Mesendoderm (in vitro differentiated cells): ENCODE data around the gene ZDHHC11B.
"Not testable (repeated sequence)": the region's sequence is repeated elsewhere in the genome, so short reads cannot be mapped to it uniquely, and the experiment has no call there.

ENCODE experiments used
- DNase-seq: peaks from one replicate; pipeline ENCODE4 v3.0.0; 2013
- H2AK5ac ChIP-seq: 2 replicates; pipeline ENCODE4 v1.6.1; 2013; ENCODE audit warnings: low read length, inconsistent platforms
- H2BK120ac ChIP-seq: 2 replicates; pipeline ENCODE4 v1.6.1; 2013; ENCODE audit warnings: low read depth, mild to moderate bottlenecking, low read length, moderate library complexity, mixed read lengths
- H2BK15ac ChIP-seq: replicated peaks from 2 replicates; pipeline ENCODE4 v1.6.1; 2013; ENCODE audit warnings: low read depth, mild to moderate bottlenecking, moderate library complexity
- H2BK5ac ChIP-seq: 2 replicates; pipeline ENCODE4 v1.6.1; 2013; ENCODE audit warnings: low read length, inconsistent platforms
- H3K18ac ChIP-seq: 2 replicates; pipeline ENCODE4 v1.6.1; 2013; ENCODE audit warnings: mild to moderate bottlenecking, low read length, mixed read lengths
- H3K23ac ChIP-seq: one replicate; pipeline ENCODE4 v1.6.1; 2013; ENCODE audit warnings: low read length
- H3K27ac ChIP-seq: 2 replicates; pipeline ENCODE4 v1.5.1; 2013; ENCODE audit warnings: low read depth, mild to moderate bottlenecking, inconsistent platforms, low read length, moderate library complexity
- H3K27me3 ChIP-seq: 2 replicates; pipeline ENCODE4 v1.6.1; 2013; ENCODE audit warnings: low read length, control low read depth, mild to moderate bottlenecking, inconsistent platforms; ENCODE audit not compliant: insufficient read depth, poor library complexity
- H3K36me3 ChIP-seq: 2 replicates; pipeline ENCODE4 v1.6.1; 2013; ENCODE audit warnings: low read length, inconsistent platforms; ENCODE audit not compliant: control insufficient read depth, insufficient read depth
- H3K4ac ChIP-seq: one replicate; pipeline ENCODE4 v1.6.1; 2013; ENCODE audit warnings: low read depth, mild to moderate bottlenecking, low read length, moderate library complexity
- H3K4me1 ChIP-seq: 2 replicates; pipeline ENCODE4 v1.6.1; 2013; ENCODE audit warnings: low read depth, low read length, inconsistent platforms; ENCODE audit not compliant: control insufficient read depth
- H3K4me2 ChIP-seq: 2 replicates; pipeline ENCODE4 v1.6.1; 2013; ENCODE audit warnings: low read length
- H3K4me3 ChIP-seq: 2 replicates; pipeline ENCODE4 v1.5.1; 2013; ENCODE audit warnings: mild to moderate bottlenecking, low read length
- H3K56ac ChIP-seq: one replicate; pipeline ENCODE4 v1.6.1; 2013; ENCODE audit warnings: low read length
- H3K79me1 ChIP-seq: 2 replicates; pipeline ENCODE4 v1.6.1; 2013; ENCODE audit warnings: low read length, inconsistent platforms
- H3K79me2 ChIP-seq: 2 replicates; pipeline ENCODE4 v1.6.1; 2013; ENCODE audit warnings: mild to moderate bottlenecking, low read length; ENCODE audit not compliant: control insufficient read depth, insufficient read depth
- H3K9ac ChIP-seq: 2 replicates; pipeline ENCODE4 v1.6.1; 2013; ENCODE audit warnings: low read length, inconsistent platforms
- H4K5ac ChIP-seq: one replicate; pipeline ENCODE4 v1.6.1; 2013; ENCODE audit warnings: low read length
- H4K8ac ChIP-seq: one replicate; pipeline ENCODE4 v1.6.1; 2013; ENCODE audit warnings: low read depth, mild to moderate bottlenecking, control low read depth, low read length, moderate library complexity
- WGBS: extraction: QIAGEN DNeasy Blood & Tissue Kit; methylation state at CpG from one replicate; pipeline ENCODE4 v1.1.7; 2013; ENCODE audit warnings: low lambda C conversion rate, missing lambda C conversion rate; ENCODE audit not compliant: insufficient coverage; ENCODE audit errors: extremely low coverage; 5-methylcytosine and 5-hydroxymethylcytosine counted together

Gene ZDHHC11B

DNA sequence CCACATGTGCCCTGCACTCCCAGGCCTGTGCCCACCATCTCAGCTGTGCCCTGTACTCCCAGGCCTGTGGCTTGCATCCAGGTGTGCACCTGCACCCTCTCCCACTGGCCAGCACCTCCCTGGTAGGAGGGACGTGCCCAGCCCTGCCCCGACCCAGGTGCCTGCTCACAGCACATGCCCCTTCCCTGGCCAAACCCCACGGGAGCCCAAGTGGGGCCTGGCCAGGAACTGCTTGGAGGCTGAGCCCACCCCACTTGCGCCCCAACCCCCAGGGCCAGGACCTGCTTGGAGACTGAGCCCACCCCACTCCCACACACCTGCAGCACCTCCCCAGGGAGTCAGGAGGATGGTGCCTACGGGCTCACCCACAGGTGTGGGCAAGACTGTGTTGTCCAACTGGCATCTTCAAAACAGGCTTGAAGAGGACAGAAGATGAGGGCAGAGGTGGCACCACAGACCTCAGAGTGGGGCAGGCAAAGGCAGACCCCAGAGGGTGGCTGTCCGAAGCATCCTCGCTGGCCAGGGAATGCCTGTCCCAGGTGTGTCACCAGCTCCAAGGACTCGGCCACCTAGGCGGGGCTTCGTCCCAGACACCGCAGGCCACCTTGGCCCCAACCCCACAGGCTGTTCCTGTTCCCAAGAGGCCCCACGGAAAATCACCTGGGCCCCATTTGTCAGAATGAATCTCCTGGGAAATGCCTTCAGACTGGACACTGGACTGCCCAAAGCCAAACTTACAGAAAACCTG lies 10.8 kb downstream of the ZDHHC11B start:
- Histone ChIP-seq H3K79me1 (no peaks in the 10 kb centered on the region), H4K5ac (no peak overlapping the region), H3K4me1 (no peaks in the 10 kb centered on the region), H3K79me2 (no peaks in the 10 kb centered on the region), H3K9ac (no peak overlapping the region), H2BK120ac (no peak overlapping the region), H4K8ac (no peak overlapping the region), H3K4ac (no peak overlapping the region), H3K18ac (no peak overlapping the region), H3K4me3 (no peak overlapping the region), H3K27ac (no peak overlapping the region), H2BK5ac (no peak overlapping the region), H3K4me2 (no peak overlapping the region), H3K36me3 (no peaks in the 10 kb centered on the region), H3K27me3 (no peaks in the 10 kb centered on the region), H3K23ac (no peak overlapping the region), H2AK5ac (no peak overlapping the region), H2BK15ac (no peak overlapping the region), H3K56ac (no peak overlapping the region)
- WGBS: no CpG with 5 or more reads among the region's 12 CpGs
- no peak for DNase-seq

DNA sequence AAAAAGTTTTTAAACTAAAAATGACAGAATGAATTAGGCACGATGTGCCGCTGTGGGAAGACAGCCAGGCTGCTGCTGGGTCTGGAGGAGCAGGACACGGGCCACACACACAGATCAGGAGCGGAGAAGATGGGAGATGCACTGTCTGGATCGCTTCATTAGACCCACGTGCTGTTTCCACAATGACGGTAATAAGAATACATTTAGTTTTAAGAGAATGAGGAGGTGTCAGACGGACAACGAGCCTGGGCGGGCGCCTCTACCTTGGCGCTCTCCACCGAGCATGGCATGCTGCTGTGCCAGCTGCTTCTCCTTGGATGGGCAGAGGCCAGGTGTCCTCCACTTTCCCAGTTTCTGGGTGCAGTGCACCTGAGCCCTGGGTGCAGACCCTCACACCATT lies 11.6 kb downstream of the ZDHHC11B start:
- not testable (repeated sequence) for H3K36me3 ChIP-seq, H4K5ac ChIP-seq, H3K18ac ChIP-seq, H3K79me2 ChIP-seq, H2BK15ac ChIP-seq, H3K27ac ChIP-seq, H3K4me2 ChIP-seq, H3K4me3 ChIP-seq, H4K8ac ChIP-seq, H3K4ac ChIP-seq, H3K79me1 ChIP-seq, H3K23ac ChIP-seq, H3K9ac ChIP-seq, H3K27me3 ChIP-seq, H2BK120ac ChIP-seq, H2AK5ac ChIP-seq, H3K4me1 ChIP-seq, DNase-seq, H3K56ac ChIP-seq, H2BK5ac ChIP-seq
- no CpG with 5 or more reads among the region's 13 CpGs for WGBS

DNA sequence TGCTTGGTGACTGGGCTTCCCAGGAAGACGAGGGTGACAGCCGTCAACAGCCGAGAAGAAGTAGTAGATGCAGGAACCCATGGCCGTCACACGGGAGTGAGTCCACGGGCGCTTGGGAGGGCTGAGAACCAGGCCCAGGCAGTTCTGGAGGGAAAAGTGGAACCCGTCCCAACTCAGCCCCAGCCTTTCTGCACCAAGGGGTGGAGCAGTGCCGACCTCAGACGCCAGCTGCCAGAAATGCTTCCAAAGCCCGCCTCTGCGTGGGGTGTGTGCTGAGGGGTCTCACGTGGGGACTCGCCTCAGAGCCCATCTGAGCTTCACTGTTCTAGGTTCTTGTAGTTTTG lies 12.0 kb downstream of the ZDHHC11B start:
- H4K8ac ChIP-seq, H3K4me3 ChIP-seq, DNase-seq, H3K9ac ChIP-seq, H3K18ac ChIP-seq, H2BK15ac ChIP-seq, H2BK5ac ChIP-seq, H3K36me3 ChIP-seq, H3K4ac ChIP-seq, H2AK5ac ChIP-seq, H3K79me2 ChIP-seq, H4K5ac ChIP-seq, H3K79me1 ChIP-seq, H3K27me3 ChIP-seq, H2BK120ac ChIP-seq, H3K23ac ChIP-seq, H3K56ac ChIP-seq, H3K4me1 ChIP-seq, H3K4me2 ChIP-seq, H3K27ac ChIP-seq: not testable (repeated sequence)
- no CpG with 5 or more reads among the region's 14 CpGs for WGBS

DNA sequence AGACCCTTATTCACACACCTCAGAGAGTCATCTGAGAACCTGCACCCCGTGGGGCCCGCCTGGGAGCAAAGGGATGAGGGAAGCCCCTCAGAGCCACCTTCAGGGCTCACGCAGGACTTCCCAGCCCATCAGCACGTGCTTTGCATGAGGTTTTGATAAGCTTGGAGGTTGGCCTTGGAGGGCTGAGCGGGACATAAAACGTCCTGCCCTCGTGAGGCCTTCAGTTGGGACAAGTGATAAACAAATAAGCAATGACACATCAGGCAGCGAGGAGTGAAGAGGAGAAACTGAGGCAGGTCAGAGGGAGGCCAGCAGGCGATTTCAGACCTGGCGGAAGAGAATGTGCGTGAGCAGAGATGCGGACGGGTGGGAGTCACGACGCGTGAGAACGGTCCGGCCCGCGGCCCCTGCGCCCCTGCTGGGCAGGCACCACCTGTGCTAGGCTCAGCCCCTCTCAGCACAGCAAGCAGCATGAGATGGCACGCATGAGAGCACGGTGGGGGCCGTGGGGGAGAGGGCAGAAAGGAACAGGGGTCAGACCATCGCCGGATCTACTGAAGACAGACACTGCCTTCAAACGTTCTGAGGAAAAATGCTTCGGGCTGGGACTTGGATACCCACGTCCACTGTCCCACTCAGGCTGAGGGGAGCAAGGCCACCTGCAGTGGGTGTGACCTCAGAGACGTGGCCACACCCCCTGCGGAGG lies 12.5 kb downstream of the ZDHHC11B start:
- not testable (repeated sequence) for DNase-seq, H3K27ac ChIP-seq, H3K79me1 ChIP-seq, H3K23ac ChIP-seq, H4K8ac ChIP-seq, H2AK5ac ChIP-seq, H3K9ac ChIP-seq, H3K79me2 ChIP-seq, H2BK15ac ChIP-seq, H3K36me3 ChIP-seq, H3K4me1 ChIP-seq, H4K5ac ChIP-seq, H2BK5ac ChIP-seq, H3K56ac ChIP-seq, H3K4me2 ChIP-seq, H3K27me3 ChIP-seq, H3K4me3 ChIP-seq, H2BK120ac ChIP-seq, H3K4ac ChIP-seq, H3K18ac ChIP-seq
- no CpG with 5 or more reads among the region's 31 CpGs for WGBS

DNA sequence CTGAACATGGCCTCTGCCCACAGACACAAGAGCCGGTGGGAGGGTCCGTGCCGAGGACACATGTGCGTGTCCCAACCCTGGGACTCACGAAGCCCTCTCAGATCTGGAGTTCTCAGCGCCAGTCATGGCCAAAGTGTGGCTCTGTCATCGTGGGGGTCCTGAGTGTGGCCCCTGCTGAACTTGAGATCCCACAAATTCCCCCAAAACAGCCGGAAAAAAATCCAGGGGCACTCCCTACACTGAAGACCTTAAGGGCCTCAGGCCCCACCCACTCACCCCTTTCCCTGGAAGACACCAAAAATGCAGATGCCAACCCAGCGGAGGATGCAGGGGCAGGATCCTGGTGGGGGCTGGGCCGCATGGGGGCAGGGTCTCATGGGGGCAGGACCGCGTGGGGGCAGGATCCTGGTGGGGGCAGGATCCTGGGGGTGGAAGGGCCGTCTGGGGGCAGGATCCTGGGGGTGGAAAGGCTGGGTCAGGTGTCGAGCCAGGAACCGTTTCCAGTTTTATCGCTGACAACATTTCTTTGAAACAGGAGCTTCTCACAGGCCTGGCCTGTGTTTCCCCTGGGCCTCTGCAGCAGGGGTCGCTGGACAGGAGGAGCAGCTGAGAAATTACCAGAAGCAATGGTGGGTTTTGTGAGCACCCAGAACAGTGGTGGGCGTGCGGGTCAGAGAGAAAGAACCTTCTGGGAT lies 13.3 kb downstream of the ZDHHC11B start:
- not testable (repeated sequence) for H3K27ac ChIP-seq, DNase-seq, H3K18ac ChIP-seq

More for the DNA sequence above, 13.3 kb downstream of the ZDHHC11B start:
- not testable (repeated sequence) for H2BK15ac ChIP-seq, H3K23ac ChIP-seq, H3K9ac ChIP-seq, H3K79me1 ChIP-seq, H3K79me2 ChIP-seq, H3K56ac ChIP-seq, H3K4me3 ChIP-seq, H3K27me3 ChIP-seq, H4K5ac ChIP-seq, H3K36me3 ChIP-seq, H3K4ac ChIP-seq, H2AK5ac ChIP-seq, H2BK120ac ChIP-seq, H3K4me1 ChIP-seq, H3K4me2 ChIP-seq, H2BK5ac ChIP-seq, H4K8ac ChIP-seq
- no CpG with 5 or more reads among the region's 19 CpGs for WGBS
